ENCODE data around the gene RSPH1.

DNA sequence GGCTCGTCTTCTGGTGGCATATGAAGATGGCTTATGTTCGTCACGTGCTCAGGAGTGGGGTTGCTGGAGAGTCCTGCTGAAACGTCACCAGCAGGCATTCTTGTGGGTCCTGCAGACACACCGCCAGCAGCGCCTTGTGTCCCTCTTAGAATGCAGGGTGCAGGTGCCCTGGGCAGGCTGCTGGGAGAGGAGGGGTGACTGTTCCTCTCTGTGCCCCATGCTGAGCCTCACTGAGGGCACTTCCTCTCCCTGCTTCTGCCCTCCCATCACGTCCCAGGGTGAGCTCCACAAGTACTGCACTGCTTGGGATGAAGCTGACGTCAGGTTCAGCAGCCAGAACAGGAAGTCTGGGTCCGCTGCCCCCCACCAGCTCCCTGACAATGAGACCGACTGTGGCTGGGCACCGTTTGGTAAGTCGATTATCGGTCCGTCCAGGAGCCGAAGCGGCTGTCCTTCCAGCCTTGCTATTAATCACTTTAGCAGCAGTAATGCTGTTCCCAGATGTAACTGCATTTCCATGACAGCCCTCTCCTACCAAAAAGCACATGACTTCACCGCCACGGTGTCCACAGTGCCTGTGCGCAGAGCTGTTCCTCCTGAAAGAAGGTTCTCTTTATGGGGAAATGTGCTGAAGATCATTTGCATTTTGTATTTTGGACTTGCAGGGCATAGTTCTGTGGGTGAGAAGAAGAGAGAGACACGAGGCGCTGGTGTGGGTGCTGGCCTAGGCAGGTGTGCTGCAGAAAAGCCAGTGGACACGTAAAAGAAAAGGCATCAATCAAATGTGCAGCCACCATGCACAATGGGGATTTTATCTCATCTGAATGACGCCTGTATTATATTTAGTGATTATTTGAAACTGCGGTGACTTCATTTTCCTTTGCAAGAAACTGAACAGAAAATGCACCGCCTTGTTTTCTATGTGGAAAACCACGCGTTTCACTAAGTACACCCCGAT is 38.7 kb upstream of the RSPH1 start:
- TF ChIP-seq EP300 (IDR thresholded peaks at IDR 0.05) = no peak
- TF ChIP-seq, protein P1, sequence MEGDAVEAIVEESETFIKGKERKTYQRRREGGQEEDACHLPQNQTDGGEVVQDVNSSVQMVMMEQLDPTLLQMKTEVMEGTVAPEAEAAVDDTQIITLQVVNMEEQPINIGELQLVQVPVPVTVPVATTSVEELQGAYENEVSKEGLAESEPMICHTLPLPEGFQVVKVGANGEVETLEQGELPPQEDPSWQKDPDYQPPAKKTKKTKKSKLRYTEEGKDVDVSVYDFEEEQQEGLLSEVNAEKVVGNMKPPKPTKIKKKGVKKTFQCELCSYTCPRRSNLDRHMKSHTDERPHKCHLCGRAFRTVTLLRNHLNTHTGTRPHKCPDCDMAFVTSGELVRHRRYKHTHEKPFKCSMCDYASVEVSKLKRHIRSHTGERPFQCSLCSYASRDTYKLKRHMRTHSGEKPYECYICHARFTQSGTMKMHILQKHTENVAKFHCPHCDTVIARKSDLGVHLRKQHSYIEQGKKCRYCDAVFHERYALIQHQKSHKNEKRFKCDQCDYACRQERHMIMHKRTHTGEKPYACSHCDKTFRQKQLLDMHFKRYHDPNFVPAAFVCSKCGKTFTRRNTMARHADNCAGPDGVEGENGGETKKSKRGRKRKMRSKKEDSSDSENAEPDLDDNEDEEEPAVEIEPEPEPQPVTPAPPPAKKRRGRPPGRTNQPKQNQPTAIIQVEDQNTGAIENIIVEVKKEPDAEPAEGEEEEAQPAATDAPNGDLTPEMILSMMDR (IDR thresholded peaks at IDR 0.05) = no peak
- no peak for TF ChIP-seq POLR2AphosphoS5 (IDR thresholded peaks at IDR 0.05)
